Measurements from ENCODE around the gene MLPH.

- TF ChIP-seq CTCF (conservative IDR thresholded peaks at IDR 0.05) (no peak), EZH2 (IDR thresholded peaks at IDR 0.05; ENCODE audit: low read depth) (no peak)
Measured at GRCh38 chr2:237570776-237571335, 83.8 kb downstream of the MLPH start.

All from PC-9 (cell line).